Activated CD4-positive, alpha-beta T cell treated with anti-CD3 and anti-CD28 coated beads, Interleukin-2, amount 50 U/mL, for 4 hours (primary cell): Measurements from ENCODE around the gene ZNF48.

ENCODE experiments used
- DNase-seq, 2 experiments: peaks; one replicate each; pipeline ENCODE4 v3.0.0-alpha.2; 2020

ZNF48 gene

GRCh38 chr16:30395155-30395991 lies at the start of gene ZNF48:
TSS of gene ZNF48 (plus strand) at chr16:30395420. CDS start at chr16:30395795, 375 bp downstream.
- DNase-seq = peak in 1 of 2 experiments; percentile 30

- no peak for DNase-seq
Observed at GRCh38 chr16:30346286-30346685, 48.9 kb upstream of the ZNF48 start.

- DNase-seq = no peak
Observed at GRCh38 chr16:30348113-30348512, 47.1 kb upstream of the ZNF48 start.

DNA sequence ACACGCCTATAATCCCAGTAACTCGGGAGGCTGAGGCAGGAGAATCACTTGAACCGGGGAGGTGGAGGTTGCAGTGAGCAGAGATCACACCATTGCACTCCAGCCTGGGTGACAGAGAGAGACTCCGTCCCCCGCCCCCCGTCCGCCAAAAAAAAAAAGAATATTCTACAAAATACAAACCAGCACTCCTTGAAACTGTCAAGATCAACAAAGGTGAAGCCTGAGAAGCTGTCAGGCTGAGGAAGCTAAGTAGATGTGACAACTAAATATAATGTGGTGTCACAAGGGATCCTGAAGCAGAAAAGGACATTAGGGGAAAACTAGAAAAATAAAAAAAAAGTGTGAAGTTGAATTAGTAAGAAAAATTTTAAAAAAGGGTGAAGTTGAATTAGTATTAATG lies 46.3 kb upstream of the ZNF48 start:
- no peak for DNase-seq

GRCh38 chr16:30349675-30350074 lies 45.5 kb upstream of the ZNF48 start:
- no peak for DNase-seq

- DNase-seq = no peak
Observed at GRCh38 chr16:30350134-30350871, 44.9 kb upstream of the ZNF48 start.

DNA sequence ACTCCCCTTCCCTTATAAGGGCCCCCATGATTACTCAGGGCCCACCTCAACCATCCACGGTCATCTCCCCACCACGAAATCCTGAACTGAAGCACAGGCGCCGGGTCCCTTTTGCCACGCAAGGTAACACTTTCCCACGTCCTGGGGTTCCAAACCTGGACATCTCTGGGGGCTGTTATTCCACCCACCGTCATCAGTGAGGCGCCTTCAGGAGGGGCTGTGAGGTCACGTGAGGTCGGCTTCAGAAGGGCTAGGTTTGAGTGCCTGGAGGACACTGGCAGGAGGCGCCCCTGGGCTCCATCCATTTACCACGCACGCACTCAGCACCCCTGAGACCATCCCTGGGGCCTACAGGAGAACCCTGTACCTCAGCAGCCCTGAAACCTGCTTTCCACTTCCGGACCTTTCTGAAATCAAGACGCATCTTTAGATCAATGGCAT lies 44.2 kb upstream of the ZNF48 start:
- DNase-seq = no peak

GRCh38 chr16:30351586-30352419 lies 43.4 kb upstream of the ZNF48 start:
- DNase-seq = no peak

DNA sequence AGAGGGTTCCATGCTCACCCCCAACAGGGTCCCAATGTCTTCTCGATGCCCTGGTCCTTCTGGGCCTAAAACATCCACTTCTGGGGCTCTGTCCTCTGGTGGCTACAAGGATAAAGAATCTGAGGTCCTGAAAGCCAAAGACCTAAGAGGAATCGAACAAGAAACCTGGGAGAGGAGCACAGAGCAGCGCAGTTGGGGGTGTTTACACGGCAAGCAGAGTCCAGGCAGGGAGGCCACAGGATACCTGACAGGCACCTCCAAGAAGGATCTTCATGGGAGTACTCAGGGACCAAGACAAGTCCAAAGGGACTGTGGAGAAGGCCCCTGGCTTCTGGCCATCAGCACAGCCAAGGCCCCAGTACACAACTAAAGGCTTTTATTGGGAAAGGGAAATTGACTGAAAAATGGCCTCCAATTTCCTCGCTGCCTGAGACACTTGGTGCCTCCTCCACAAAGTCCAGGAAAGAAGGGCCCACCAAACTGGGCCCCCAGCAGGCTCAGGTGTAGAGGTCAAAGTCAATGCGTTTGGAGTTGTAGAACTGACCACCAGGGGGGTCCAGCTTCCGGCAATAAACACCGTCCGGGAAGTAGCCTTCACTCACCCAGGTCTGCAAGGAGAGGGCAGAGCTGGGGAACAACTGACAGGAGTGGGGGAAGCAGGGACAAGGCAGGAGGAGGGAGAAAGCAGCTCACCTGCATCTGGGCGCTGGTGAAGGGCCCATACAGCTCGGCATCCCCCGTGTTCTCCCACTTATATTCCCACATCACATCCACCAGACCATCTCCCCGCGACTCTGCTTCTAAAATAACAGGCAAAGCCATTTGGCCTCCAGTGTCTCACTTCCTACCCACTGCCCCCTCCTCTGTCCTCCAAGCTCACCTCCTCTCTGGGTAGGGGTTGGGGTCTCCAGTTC lies 42.5 kb upstream of the ZNF48 start:
- DNase-seq = no peak

DNA sequence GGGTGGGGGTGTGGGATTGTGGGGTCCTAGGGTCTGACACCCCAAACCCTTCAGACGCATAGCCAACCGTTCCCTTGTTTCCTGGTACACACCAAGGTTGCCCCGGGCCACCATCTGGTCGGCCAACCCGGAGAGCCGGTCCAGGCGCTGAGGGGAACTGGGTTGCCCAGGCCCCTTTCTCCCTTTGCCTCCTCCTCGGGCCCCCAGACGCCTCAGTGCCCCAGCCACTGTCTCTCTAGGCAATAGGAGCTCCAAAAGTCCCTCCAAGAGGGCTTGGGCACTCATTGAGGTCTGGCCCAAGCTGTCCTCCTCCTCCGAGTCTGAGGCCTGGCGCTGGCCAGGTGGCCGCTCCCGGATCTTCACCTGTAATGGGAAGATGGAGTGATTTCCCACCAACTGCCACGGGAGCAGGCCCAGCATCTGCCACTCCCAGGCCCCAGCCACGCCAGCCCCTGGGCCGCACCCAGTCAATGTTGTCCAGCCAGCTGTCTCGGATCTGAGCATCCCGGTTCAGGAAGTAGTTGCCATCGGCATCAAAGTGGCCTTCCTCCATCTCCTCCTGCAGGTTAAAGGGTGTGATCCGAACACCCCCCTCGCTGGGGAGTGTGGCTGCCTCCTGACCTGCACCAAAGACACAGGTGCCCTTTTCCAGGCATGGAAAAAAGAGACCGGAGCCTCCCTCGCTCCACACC lies 41.6 kb upstream of the ZNF48 start:
- DNase-seq = no peak

GRCh38 chr16:30354423-30355143 lies 40.6 kb upstream of the ZNF48 start:
- DNase-seq = no peak

GRCh38 chr16:30355144-30355953 lies 39.9 kb upstream of the ZNF48 start, which contains the start of gene CD2BP2:
TSS of gene CD2BP2 (minus strand) at chr16:30355308. CDS start at chr16:30354681, 627 bp downstream.
- peak; percentile 77 to 81 for DNase-seq

GRCh38 chr16:30355954-30356308 lies 39.3 kb upstream of the ZNF48 start:
- DNase-seq = no peak

DNA sequence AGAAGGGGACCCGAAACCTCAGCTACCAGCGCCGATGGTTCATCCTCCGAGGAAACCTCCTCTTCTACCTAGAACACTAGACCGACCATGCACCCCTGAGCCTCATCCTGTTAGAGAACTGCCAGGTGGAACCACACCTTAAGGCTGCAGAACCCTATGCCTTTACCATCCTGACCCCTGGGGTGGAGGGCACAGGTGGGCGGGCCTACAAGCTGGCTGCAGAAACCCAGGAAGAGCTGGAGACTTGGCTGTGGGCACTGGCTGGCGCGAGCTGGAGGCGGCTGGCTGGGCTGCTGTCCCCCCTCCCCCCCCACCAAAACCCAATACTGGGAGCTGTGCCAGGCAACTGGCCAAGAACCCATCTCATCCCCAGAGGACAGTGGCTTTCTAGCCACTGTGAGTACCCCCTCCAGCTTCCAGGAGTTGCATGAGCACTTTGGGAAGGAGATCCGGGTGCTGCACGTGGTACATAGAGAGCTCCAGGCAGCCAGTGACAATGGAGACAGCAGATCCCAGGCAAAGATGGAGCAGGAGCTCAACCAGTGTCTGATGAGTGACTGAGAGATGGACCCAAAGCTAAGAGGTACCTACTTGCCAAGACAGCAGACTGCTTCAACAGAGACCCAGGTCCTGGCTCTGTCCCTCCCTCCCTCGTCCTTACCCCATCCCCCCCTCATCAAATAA lies 38.7 kb upstream of the ZNF48 start:
- no peak for DNase-seq

GRCh38 chr16:30357085-30357714 lies 38.0 kb upstream of the ZNF48 start:
- no peak for DNase-seq

DNA sequence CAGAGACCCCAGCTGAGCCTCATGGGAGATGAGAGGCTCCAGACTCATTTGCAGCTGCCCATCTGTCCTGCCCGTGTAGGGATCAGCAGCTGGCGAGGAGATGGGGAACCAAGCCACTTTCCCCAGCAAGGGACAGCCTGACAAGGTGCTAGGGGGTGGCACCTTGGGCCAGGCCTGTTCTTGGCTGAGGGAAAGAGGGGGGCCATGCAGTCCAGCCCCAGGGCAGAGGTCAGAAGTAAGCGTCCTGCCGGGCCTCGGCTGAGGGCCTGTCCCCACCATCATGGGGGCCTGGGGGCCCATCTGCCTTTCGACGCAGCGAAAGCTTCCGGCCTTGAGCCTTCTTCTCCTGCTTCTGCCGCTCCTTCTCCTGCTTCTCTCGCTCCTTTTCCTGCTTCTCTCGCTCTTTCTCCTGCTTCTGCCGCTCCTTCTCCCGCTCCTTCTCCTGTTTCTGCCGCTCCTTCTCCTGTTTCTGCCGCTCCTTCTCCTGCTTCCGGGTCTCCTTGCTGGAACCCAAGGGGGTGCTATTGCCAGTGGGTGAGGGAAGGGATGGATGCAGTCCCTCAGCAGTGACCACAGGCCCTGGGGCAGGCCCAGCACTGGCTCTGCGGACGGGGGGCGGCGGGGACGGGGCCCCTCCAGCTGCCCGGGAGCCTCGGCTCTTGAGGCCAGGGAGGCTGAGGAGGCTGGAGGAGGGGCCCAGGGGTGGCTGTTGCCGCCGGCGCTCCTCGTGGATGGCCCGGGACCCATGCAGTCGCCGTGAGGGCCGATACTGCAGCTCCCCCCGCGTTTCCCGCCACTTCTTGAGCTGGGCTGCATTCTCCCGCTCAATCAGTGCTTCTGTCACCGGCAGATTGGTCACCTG lies 37.3 kb upstream of the ZNF48 start:
- DNase-seq = no peak

DNA sequence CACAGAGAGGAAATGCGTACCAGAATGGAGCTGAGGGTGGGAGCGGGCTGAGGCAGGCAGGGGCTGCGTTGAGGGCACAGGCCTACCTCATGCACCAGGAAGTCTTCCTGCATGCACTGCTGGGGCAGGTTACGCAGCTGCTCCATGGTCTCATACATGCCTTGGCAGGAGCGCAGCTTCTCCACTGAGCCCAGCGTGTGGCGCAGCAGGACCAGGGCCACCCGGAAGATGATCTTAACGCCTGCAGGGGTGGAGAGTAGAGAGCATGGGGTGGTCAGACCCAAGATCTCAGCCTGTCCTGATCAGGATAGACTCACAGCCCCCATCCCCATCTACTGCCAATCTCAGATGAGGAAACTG lies 36.7 kb upstream of the ZNF48 start:
- no peak for DNase-seq
